ENCODE results near the gene ABCA8.

DNA sequence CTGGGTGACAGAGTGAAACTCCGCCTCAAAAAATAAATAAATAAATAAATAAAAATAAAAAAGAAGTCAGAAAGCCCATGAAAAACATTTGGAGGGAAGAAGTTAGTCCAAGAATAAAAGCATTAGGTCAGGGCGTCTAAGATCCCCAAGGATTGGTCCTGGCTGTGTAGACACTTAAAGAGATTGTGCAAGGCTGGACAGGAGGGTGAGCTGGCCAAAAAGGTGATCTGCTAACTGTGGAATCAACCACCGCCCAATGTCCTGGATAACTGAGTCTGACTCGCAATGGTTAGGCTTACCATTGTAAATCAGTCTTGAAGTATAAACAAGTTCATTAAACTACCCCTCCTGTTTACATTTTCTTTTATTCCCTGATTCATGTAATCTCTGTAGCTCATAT, 8.8 kb upstream of the ABCA8 start:
- TF ChIP-seq EZH2 (IDR thresholded peaks at IDR 0.05; ENCODE audit: low read length, missing control alignments) (no peak), CTCF (conservative IDR thresholded peaks at IDR 0.05 in 1 of 2, IDR thresholded peaks at IDR 0.05 in 1 of 2; ENCODE audit: low read depth in 1 of 2, low read length in 2 of 2) (no peak)

Measured in fibroblast of lung (primary cell).